GM06990 (cell line): ENCODE measurements around the gene TIA1.
"Not testable (repeated sequence)": the region's sequence is repeated elsewhere in the genome, so short reads cannot be mapped to it uniquely, and the experiment has no call there.

Source experiments
- DNase-seq: peaks from one replicate; pipeline ENCODE4 v3.0.0-alpha.2; 2011; ENCODE audit not compliant: insufficient read length; ENCODE audit errors: extremely low read depth
- H3K27me3 ChIP-seq: replicated peaks from 2 replicates; pipeline ENCODE4 v1.6.0; 2011; ENCODE audit warnings: low read length; ENCODE audit not compliant: control insufficient read depth, insufficient read depth
- H3K36me3 ChIP-seq: 2 replicates; pipeline ENCODE4 v1.5.1; 2011; ENCODE audit warnings: low read length; ENCODE audit not compliant: control insufficient read depth, insufficient read depth
- H3K4me3 ChIP-seq: replicated peaks from 2 replicates; pipeline ENCODE4 v1.5.1; 2011; ENCODE audit warnings: low read depth, mild to moderate bottlenecking, control low read depth, low read length
- CTCF ChIP-seq: IDR thresholded peaks from 2 replicates; pipeline ENCODE4 v1.5.1; 2011; ENCODE audit warnings: low read length, control low read depth, mild to moderate bottlenecking, inconsistent platforms; ENCODE audit not compliant: insufficient read depth, poor library complexity, severe bottlenecking

Gene TIA1

GRCh38 chr2:70270323-70270722 lies 21.9 kb upstream of the TIA1 start:
- no peak for DNase-seq
- Histone ChIP-seq H3K4me3 (no peak overlapping the region), H3K27me3 (no peaks in the 10 kb centered on the region), H3K36me3 (no peaks in the 10 kb centered on the region)
- TF ChIP-seq CTCF: no peak

GRCh38 chr2:70269422-70270302 lies 21.2 kb upstream of the TIA1 start:
- not testable (repeated sequence) for H3K4me3 ChIP-seq, DNase-seq, H3K36me3 ChIP-seq, H3K27me3 ChIP-seq

GRCh38 chr2:70266925-70267324 lies 18.5 kb upstream of the TIA1 start:
- H3K4me3 ChIP-seq, DNase-seq, H3K36me3 ChIP-seq, H3K27me3 ChIP-seq: not testable (repeated sequence)

- Histone ChIP-seq H3K4me3 (no peak overlapping the region), H3K27me3 (no peaks in the 10 kb centered on the region), H3K36me3 (no peaks in the 10 kb centered on the region; the same call in 1 of the 2 replicates)
- no peak for DNase-seq
- TF ChIP-seq CTCF: no peak
These were observed 13.1 kb upstream of the TIA1 start for GRCh38 chr2:70261501-70261900.

GRCh38 chr2:70258532-70258875 lies 10.1 kb upstream of the TIA1 start:
- Histone ChIP-seq H3K4me3 (peak overlapping the region; percentile 79), H3K27me3 (no peaks in the 10 kb centered on the region), H3K36me3 (no peaks in the 10 kb centered on the region; the same call in 1 of the 2 replicates)
- TF ChIP-seq CTCF: no peak
- no peak for DNase-seq

- H3K27me3 ChIP-seq: no peaks in the 10 kb centered on the region
- DNase-seq: no peak
- no peak for TF ChIP-seq CTCF
- H3K36me3 ChIP-seq: no peaks in the 10 kb centered on the region; the same call in 1 of the 2 replicates
- H3K4me3 ChIP-seq: no peak overlapping the region
These were observed 7.3 kb upstream of the TIA1 start for GRCh38 chr2:70255637-70256314.
